Transverse colon (tissue), 4 donors: ENCODE measurements around the gene GRIP1.

Source experiments
- CTCF ChIP-seq, 5 experiments: fragments of 200-600 bp in 3 of 5; fragments of 450-650 bp in 2 of 5; sonication (generic) in 3 of 5; IDR thresholded peaks; 1 replicate in 2 of 5; 2 replicates in 3 of 5; pipeline ENCODE4 v1.5.1; 2016 to 2017; ENCODE audit warnings: antibody characterized with exemption in 5 of 5, inconsistent platforms in 3 of 5, mild to moderate bottlenecking in 2 of 5, moderate library complexity in 1 of 5
- POLR2AphosphoS5 ChIP-seq, 3 donors: sonication (generic); formaldehyde crosslinking; IDR thresholded peaks; one replicate each; pipeline ENCODE4 v1.6.1; 2016; ENCODE audit warnings: antibody characterized with exemption in 3 of 3

GRCh38 chr12:66627270-66627987 is 51.4 kb downstream of the GRIP1 start:
- TF ChIP-seq CTCF (IDR thresholded peaks at IDR 0.05) (no peak), POLR2AphosphoS5 (IDR thresholded peaks at IDR 0.05) (no peak)
